Measurements from ENCODE around the gene RANBP1. TPM values are rescaled to one million over a fixed set of nuclear protein-coding genes. Genes with fewer than 3 reads are reported as not detected.

The RANBP1 gene
- total and polyA plus RNA-seq, 9 of the 15 experiments (the other 6 are each of a cell fraction or from before 2014, with no cell fraction given) = 162 to 2,891 (median 1,289) TPM

GRCh38 chr22:20066617-20067383 is 49.1 kb upstream of the RANBP1 start:
- Histone ChIP-seq H3K4me2 (ENCODE audit: insufficient read depth, low read length) (no peak overlapping the region), H3K9me1 (ENCODE audit: control insufficient read depth, insufficient read depth, low read length) (peaks cover 5% of the 10 kb centered on the region), H3K27me3 (ENCODE audit: control insufficient read depth in 2 of 2, insufficient read depth in 2 of 2, low read length in 2 of 2) (no peaks in the 10 kb centered on the region), H3K79me2 (ENCODE audit: control insufficient read depth, insufficient read depth, low read length) (no peaks in the 10 kb centered on the region), H3K4me1 (replicated peaks in 1 of 2; ENCODE audit: control insufficient read depth in 2 of 2, insufficient read depth in 2 of 2, low read length in 2 of 2) (peaks cover 23 to 55% of the 10 kb centered on the region in 2 experiments), H3K36me3 (ENCODE audit: control insufficient read depth, insufficient read depth, low read length) (peaks cover 33% of the 10 kb centered on the region; the same call in 2 of the 3 replicates), H3K9me3 (replicated peaks; ENCODE audit: control insufficient read depth, insufficient read depth, low read depth, low read length) (no peaks in the 10 kb centered on the region), H3K27ac (ENCODE audit: extremely low read depth, low read depth, low read length) (no peak overlapping the region), H2AFZ (ENCODE audit: low read depth, low read length) (no peak overlapping the region), H4K20me1 (replicated peaks; ENCODE audit: control insufficient read depth, insufficient read depth, low read length) (0 out of 2 replicates have a peak, but pooled peaks cover 12% of the 10 kb centered on the region), H3K4me3 (no peak overlapping the region), H3K9ac (ENCODE audit: insufficient read depth in 1 of 2, low read depth in 2 of 2, low read length in 2 of 2) (peak overlapping the region in 1 of 2 experiments; percentile 83; a peak in 2 of 4 replicates)
- DNase-seq (ENCODE audit: extremely low read depth in 1 of 4, low spot score in 3 of 4) (no peak), FAIRE-seq (no peak), ATAC-seq (no peak)
- BruUV-seq (replicated peaks) = no TSS peak
- POLR2A ChIA-PET = interaction anchor here (0.6 to 7.0 kb wide), 5 partner anchors 6 to 24 kb away, joined by 3 to 77 read pairs (median 6); no protein-coding TSS in a partner anchor
- CTCF ChIA-PET (ENCODE audit: low intra/inter-chr PET ratio) = no interaction called here
- in situ Hi-C loops (cut with MboI) = no loop called here
- intact Hi-C loops (cut with micrococcal nuclease) = no loop called here
- WGBS (ENCODE audit: insufficient coverage, low coverage, missing lambda C conversion rate) = 70% methylated on average over 11 of the region's 11 CpGs
- TF ChIP-seq SMAD4 (CRISPR knock-in tag; conservative IDR thresholded peaks at IDR 0.05) (no peak), NR4A1 (CRISPR knock-in tag; IDR thresholded peaks at IDR 0.05) (0 out of 2 replicates have a peak, but pooled peaks have one; percentile 1), NR4A1 (tag; IDR thresholded peaks at IDR 0.05) (no peak), HDGF (IDR thresholded peaks at IDR 0.05) (no peak), WHSC1 (IDR thresholded peaks at IDR 0.05; ENCODE audit: low read length) (peak; percentile 22), BCOR (IDR thresholded peaks at IDR 0.05) (no peak), CSDE1 (IDR thresholded peaks at IDR 0.05) (0 out of 4 replicates have a peak, but pooled peaks of 1 of the 2 experiments have one; percentile 9), RNF2 (IDR thresholded peaks at IDR 0.05) (no peak), ZNF124 (CRISPR knock-in tag; IDR thresholded peaks at IDR 0.05) (no peak), ZNF253 (CRISPR knock-in tag; conservative IDR thresholded peaks at IDR 0.05) (0 out of 2 replicates have a peak, but pooled peaks have one; percentile 60), SP1 (CRISPR knock-in tag; IDR thresholded peaks at IDR 0.05) (no peak), HIVEP1 (CRISPR knock-in tag; IDR thresholded peaks at IDR 0.05) (no peak), REST (IDR thresholded peaks at IDR 0.05; ENCODE audit: borderline replicate concordance) (no peak), REST (CRISPR knock-in tag; IDR thresholded peaks at IDR 0.05; ENCODE audit: low read depth) (0 out of 2 replicates have a peak, but pooled peaks have one; percentile 48), ZNF644 (tag; IDR thresholded peaks at IDR 0.05; ENCODE audit: low read depth) (no peak)

All from K562 (cell line).